Keratinocyte (primary cell): ENCODE results near the gene ALK. TPM values are rescaled to one million over a fixed set of nuclear protein-coding genes. Genes with fewer than 3 reads are reported as not detected.

Experiments
- DNase-seq: peaks from one replicate; pipeline ENCODE4 v3.0.0-alpha.2; 2011; ENCODE audit warnings: low read depth, missing footprints, low spot score
- FAIRE-seq: peaks from 2 replicates; lab custom pipeline; 2011; peaks lifted over from hg19 to GRCh38; lab: Jason Lieb, UNC
- H2AFZ ChIP-seq: 2 replicates; pipeline ENCODE4 v1.6.0; 2012; ENCODE audit warnings: low read length, control low read depth, inconsistent platforms; ENCODE audit not compliant: control insufficient read depth
- H3K27ac ChIP-seq: 2 replicates; pipeline ENCODE4 v1.5.1; 2011; ENCODE audit warnings: low read length; ENCODE audit not compliant: control insufficient read depth, insufficient read depth
- H3K27me3 ChIP-seq: 3 replicates; pipeline ENCODE4 v1.6.0; 2011; ENCODE audit warnings: low read length; ENCODE audit not compliant: control insufficient read depth, insufficient read depth; ENCODE audit errors: extremely low read depth
- H3K36me3 ChIP-seq, 2 experiments: 2 replicates in 1 of 2; 3 replicates in 1 of 2; pipeline ENCODE4 v1.5.1; 2011; ENCODE audit warnings: low read length in 2 of 2, mild to moderate bottlenecking in 1 of 2; ENCODE audit not compliant: control insufficient read depth in 2 of 2, insufficient read depth in 2 of 2; ENCODE audit errors: extremely low read depth in 1 of 2
- H3K4me1 ChIP-seq: 3 replicates; pipeline ENCODE4 v1.5.1; 2011; ENCODE audit warnings: low read length; ENCODE audit not compliant: control insufficient read depth, insufficient read depth; ENCODE audit errors: extremely low read depth
- H3K4me2 ChIP-seq: 3 replicates; pipeline ENCODE4 v1.6.0; 2011; ENCODE audit warnings: low read depth, low read length; ENCODE audit not compliant: control insufficient read depth, insufficient read depth; ENCODE audit errors: extremely low read depth
- H3K4me3 ChIP-seq, 3 experiments: fragments of 200-600 bp in 1 of 3; sonication (generic) in 1 of 3; 2 replicates in 2 of 3; 3 replicates in 1 of 3; pipeline ENCODE4 v1.5.1; 2011 to 2016; ENCODE audit warnings: low read length in 3 of 3, mild to moderate bottlenecking in 3 of 3, control low read depth in 2 of 3, inconsistent platforms in 1 of 3, low read depth in 1 of 3, mixed read lengths in 1 of 3, mixed run types in 1 of 3, moderate library complexity in 1 of 3; ENCODE audit not compliant: control insufficient read depth in 2 of 3, insufficient read depth in 2 of 3; ENCODE audit errors: extremely low read depth in 1 of 3
- H3K79me2 ChIP-seq: 2 replicates; pipeline ENCODE4 v1.6.0; 2012; ENCODE audit warnings: low read length; ENCODE audit not compliant: control insufficient read depth, insufficient read depth
- H3K9ac ChIP-seq: 3 replicates; pipeline ENCODE4 v1.6.0; 2011; ENCODE audit warnings: low read length; ENCODE audit not compliant: control insufficient read depth, insufficient read depth; ENCODE audit errors: extremely low read depth
- H3K9me1 ChIP-seq: 3 replicates; pipeline ENCODE4 v1.6.0; 2011; ENCODE audit warnings: low read length; ENCODE audit not compliant: control insufficient read depth, insufficient read depth; ENCODE audit errors: extremely low read depth
- H3K9me3 ChIP-seq: 2 replicates; pipeline ENCODE4 v1.5.1; 2012; ENCODE audit warnings: low read depth, low read length; ENCODE audit not compliant: control insufficient read depth
- H4K20me1 ChIP-seq: 3 replicates; pipeline ENCODE4 v1.6.0; 2011; ENCODE audit warnings: low read length; ENCODE audit not compliant: control insufficient read depth, insufficient read depth; ENCODE audit errors: extremely low read depth
- CTCF ChIP-seq, 3 experiments: IDR thresholded peaks in 1 of 3; conservative IDR thresholded peaks in 1 of 3; optimal IDR thresholded peaks in 1 of 3; 2 replicates in 2 of 3; 3 replicates in 1 of 3; pipeline versions ENCODE3 to v1.5.1; 2011; ENCODE audit warnings: low read length in 3 of 3, mild to moderate bottlenecking in 3 of 3, moderate library complexity in 2 of 3, control low read depth in 1 of 3, inconsistent platforms in 1 of 3; ENCODE audit not compliant: insufficient read depth in 2 of 3; ENCODE audit errors: extremely low read depth in 1 of 3
- EZH2 ChIP-seq: IDR thresholded peaks from one replicate; pipeline ENCODE4 v1.6.1; 2012; ENCODE audit warnings: inconsistent platforms, mild to moderate bottlenecking, low read length, moderate library complexity
- dilution Hi-C: fragments of 300-500 bp; cut with MboI; formaldehyde crosslinking; loops from one replicate; pipeline ENCODE4 v1.7.0; 2020; ENCODE audit warnings: low sequenced_read_pairs; ENCODE audit not compliant: extremely low pct_ligation_motif_present
- polyA plus RNA-seq, 5 experiments: library from polyadenylated mRNA; depleted of rRNA in 3 of 5; stranded (reverse) in 3 of 5; stranded (forward) in 1 of 5; unstranded in 1 of 5; fragments of >200 nt; gene quantifications; 1 replicate in 1 of 5; 2 replicates in 3 of 5; 3 replicates in 1 of 5; pipeline versions ENCODE4 v1.2.1 to v1.2.3, GENCODE V29; 2011 to 2012; ENCODE audit warnings: missing spikeins in 2 of 5, low read depth in 1 of 5, low replicate concordance in 1 of 5

Gene ALK
- polyA plus RNA-seq, 1 donor (not counting 4 experiments of a cell fraction or from before 2014, with no cell fraction given) = not detected

- TF ChIP-seq EZH2 = no peak
- no peak for TF ChIP-seq CTCF (optimal IDR thresholded peaks at IDR 0.05 in 1 of 3, IDR thresholded peaks at IDR 0.05 in 1 of 3, conservative IDR thresholded peaks at IDR 0.05 in 1 of 3; ENCODE audit: extremely low read depth in 1 of 3, insufficient read depth in 2 of 3, low read length in 3 of 3)
- H3K27ac ChIP-seq = no peak overlapping the region
- dilution Hi-C loops = no loop called here
Measured at GRCh38 chr2:29447513-29447912, 473.9 kb downstream of the ALK start.

GRCh38 chr2:29446847-29447246 is 474.5 kb downstream of the ALK start:
- H3K27ac ChIP-seq = no peak overlapping the region
- FAIRE-seq = no peak
- no peaks in the 10 kb centered on the region for H3K9me1 ChIP-seq
- H3K27me3 ChIP-seq = no peaks in the 10 kb centered on the region
- H3K79me2 ChIP-seq = no peaks in the 10 kb centered on the region
- H3K36me3 ChIP-seq = no peaks in the 10 kb centered on the region
- no peak overlapping the region for H3K9ac ChIP-seq
- no peak for TF ChIP-seq CTCF (optimal IDR thresholded peaks at IDR 0.05 in 1 of 3, IDR thresholded peaks at IDR 0.05 in 1 of 3, conservative IDR thresholded peaks at IDR 0.05 in 1 of 3; ENCODE audit: extremely low read depth in 1 of 3, insufficient read depth in 2 of 3, low read length in 3 of 3)
- no peak for TF ChIP-seq EZH2
- H3K4me1 ChIP-seq = peaks cover 13% of the 10 kb centered on the region
- H3K4me2 ChIP-seq = no peak overlapping the region
- H4K20me1 ChIP-seq = no peaks in the 10 kb centered on the region
- no peaks in the 10 kb centered on the region for H3K9me3 ChIP-seq
- dilution Hi-C loops = no loop called here
- no peak for DNase-seq
- no peak overlapping the region for H3K4me3 ChIP-seq
- no peak overlapping the region for H2AFZ ChIP-seq

More at GRCh38 chr2:29447513-29447912, 473.9 kb downstream of the ALK start:
- Histone ChIP-seq H3K4me3 (no peak overlapping the region), H3K27me3 (no peaks in the 10 kb centered on the region), H3K4me1 (peaks cover 13% of the 10 kb centered on the region), H4K20me1 (no peaks in the 10 kb centered on the region), H3K36me3 (no peaks in the 10 kb centered on the region), H3K4me2 (no peak overlapping the region), H3K9ac (no peak overlapping the region), H2AFZ (no peak overlapping the region), H3K9me3 (no peaks in the 10 kb centered on the region), H3K9me1 (no peaks in the 10 kb centered on the region), H3K79me2 (no peaks in the 10 kb centered on the region)
- no peak for FAIRE-seq
- DNase-seq = no peak
